ENCODE results near the gene SH3PXD2A.
A peak's percentile ranks its signal among the peaks of the same experiment; 100 is the strongest.

The SH3PXD2A gene

GRCh38 chr10:103698266-103698665, 157.1 kb downstream of the SH3PXD2A start:
- no peak for DNase-seq

- DNase-seq, result no peak
These were observed 157.6 kb downstream of the SH3PXD2A start for GRCh38 chr10:103697787-103698186.

GRCh38 chr10:103696411-103697145, 158.8 kb downstream of the SH3PXD2A start:
- DNase-seq, result peak; percentile 62

GRCh38 chr10:103696094-103696410, 159.3 kb downstream of the SH3PXD2A start:
- DNase-seq, result no peak

- no peak for DNase-seq
These were observed 159.8 kb downstream of the SH3PXD2A start for GRCh38 chr10:103695584-103696005.

GRCh38 chr10:103693812-103694205, 161.6 kb downstream of the SH3PXD2A start:
- DNase-seq, result no peak

- peak; percentile 59 for DNase-seq
These were observed 162.2 kb downstream of the SH3PXD2A start for GRCh38 chr10:103692952-103693811.

GRCh38 chr10:103692436-103692951, 162.9 kb downstream of the SH3PXD2A start:
- no peak for DNase-seq

- no peak for DNase-seq
These were observed 163.5 kb downstream of the SH3PXD2A start for GRCh38 chr10:103691723-103692435.

GRCh38 chr10:103691267-103691666, 164.1 kb downstream of the SH3PXD2A start:
- DNase-seq, result no peak

GRCh38 chr10:103690281-103690680, 165.1 kb downstream of the SH3PXD2A start:
- DNase-seq, result no peak

- DNase-seq, result no peak
These were observed 166.9 kb downstream of the SH3PXD2A start for GRCh38 chr10:103688491-103688890.

- no peak for DNase-seq
These were observed 167.7 kb downstream of the SH3PXD2A start for GRCh38 chr10:103687718-103688117.

GRCh38 chr10:103687172-103687571, 168.2 kb downstream of the SH3PXD2A start:
- DNase-seq, result no peak

- DNase-seq, result peak; percentile 85
These were observed 169.3 kb downstream of the SH3PXD2A start for GRCh38 chr10:103685880-103686669.

GRCh38 chr10:103683851-103684250, 171.5 kb downstream of the SH3PXD2A start:
- DNase-seq, result no peak

GRCh38 chr10:103682631-103683030, 172.7 kb downstream of the SH3PXD2A start:
- DNase-seq, result no peak

GRCh38 chr10:103681617-103682399, 173.6 kb downstream of the SH3PXD2A start:
- DNase-seq, result no peak

- DNase-seq, result no peak
These were observed 174.5 kb downstream of the SH3PXD2A start for GRCh38 chr10:103680869-103681236.

GRCh38 chr10:103679096-103679790, 176.1 kb downstream of the SH3PXD2A start:
- no peak for DNase-seq

GRCh38 chr10:103678178-103678526, 177.2 kb downstream of the SH3PXD2A start:
- peak; percentile 92 for DNase-seq

Data from femur (tissue), 1 donor.